Stimulated activated CD8-positive, alpha-beta memory T cell treated with anti-CD3 and anti-CD28 coated beads, Interleukin-12 subunit alpha, Interleukin-12 subunit beta, amount 100 ng/mL, for 24 hours (primary cell): ENCODE results near the gene CFAP58.

Experiments
- DNase-seq: peaks from one replicate; pipeline ENCODE4 v3.0.0-alpha.2; 2020; ENCODE audit errors: extremely low read depth

CFAP58 gene

GRCh38 chr10:104353325-104354048 is at the start of gene CFAP58:
CFAP58 (plus strand) TSS chr10:104353833; CDS start chr10:104353898, 65 bp downstream.
- DNase-seq, result peak; percentile 63

GRCh38 chr10:104304356-104304745 is 49.3 kb upstream of the CFAP58 start:
- no peak for DNase-seq

GRCh38 chr10:104304927-104305326 is 48.7 kb upstream of the CFAP58 start:
- DNase-seq, result no peak

- DNase-seq, result no peak
Measured at GRCh38 chr10:104306897-104307296, 46.7 kb upstream of the CFAP58 start.

- DNase-seq, result no peak
Measured at GRCh38 chr10:104307576-104308438, 45.8 kb upstream of the CFAP58 start.

- no peak for DNase-seq
Measured at GRCh38 chr10:104308439-104308903, 45.2 kb upstream of the CFAP58 start.

GRCh38 chr10:104309980-104310978 is 43.4 kb upstream of the CFAP58 start:
- DNase-seq, result no peak

GRCh38 chr10:104311184-104311720 is 42.4 kb upstream of the CFAP58 start:
- DNase-seq, result no peak

GRCh38 chr10:104314591-104315485 is 38.8 kb upstream of the CFAP58 start:
- DNase-seq, result no peak

- DNase-seq, result no peak
Measured at GRCh38 chr10:104315486-104315921, 38.1 kb upstream of the CFAP58 start.

GRCh38 chr10:104316321-104317099 is 37.1 kb upstream of the CFAP58 start:
- DNase-seq, result no peak

GRCh38 chr10:104317269-104317710 is 36.3 kb upstream of the CFAP58 start:
- no peak for DNase-seq

- no peak for DNase-seq
Measured at GRCh38 chr10:104317726-104318299, 35.8 kb upstream of the CFAP58 start.

GRCh38 chr10:104318326-104318725 is 35.3 kb upstream of the CFAP58 start:
- no peak for DNase-seq

GRCh38 chr10:104318810-104319741 is 34.6 kb upstream of the CFAP58 start:
- DNase-seq, result no peak

- no peak for DNase-seq
Measured at GRCh38 chr10:104321226-104321625, 32.4 kb upstream of the CFAP58 start.

GRCh38 chr10:104321725-104322415 is 31.8 kb upstream of the CFAP58 start:
- no peak for DNase-seq
